HFFc6 (cell line): ENCODE results near the gene LRRC14B. TPM values are rescaled to one million over a fixed set of nuclear protein-coding genes. Genes with fewer than 3 reads are reported as not detected.

Experiments
- DNase-seq: peaks from one replicate; pipeline ENCODE4 v3.0.0-alpha.2; 2018
- H3K27ac Mint-ChIP-seq: 2 replicates; pipeline ENCODE4 v1.8.0; 2020; ENCODE audit warnings: mild to moderate bottlenecking, mixed read lengths
- H3K27me3 Mint-ChIP-seq: 2 replicates; pipeline ENCODE4 v1.8.0; 2021; ENCODE audit warnings: mild to moderate bottlenecking, moderate library complexity, mixed read lengths; ENCODE audit not compliant: insufficient read depth
- H3K36me3 Mint-ChIP-seq: 2 replicates; pipeline ENCODE4 v1.8.0; 2021; ENCODE audit warnings: low read depth, mixed read lengths
- H3K4me1 Mint-ChIP-seq: 2 replicates; pipeline ENCODE4 v1.8.0; 2020; ENCODE audit warnings: low read depth, mixed read lengths
- H3K4me3 Mint-ChIP-seq: 2 replicates; pipeline ENCODE4 v1.8.0; 2020; ENCODE audit warnings: mild to moderate bottlenecking, moderate library complexity, mixed read lengths
- H3K9me3 Mint-ChIP-seq: 2 replicates; pipeline ENCODE4 v1.8.0; 2020; ENCODE audit warnings: mild to moderate bottlenecking, mixed read lengths
- long read RNA-seq: library from polyadenylated mRNA; unstranded; transcript quantifications from one replicate; pipeline ENCODE4 v2.0.0, GENCODE V29; 2019
- total RNA-seq, 6 experiments: library from RNA; stranded (reverse); fragmentation: NEBNext Ultra II Directional; extraction: Animal tissue kit (Norgen Biotek cat#: 25700); gene quantifications; 2 replicates in 1 of 6; 3 replicates in 5 of 6; pipeline ENCODE4 v1.2.3, GENCODE V29; 2021
- TF ChIP-seq, protein P1 (sequence below): fragments of 200-600 bp; sonication (generic); IDR thresholded peaks from 2 replicates; pipeline ENCODE4 v1.5.0; 2021; ENCODE audit warnings: antibody characterized with exemption, mild to moderate bottlenecking

The LRRC14B gene
- total RNA-seq = not detected
- long read RNA-seq = 0 reads

DNA sequence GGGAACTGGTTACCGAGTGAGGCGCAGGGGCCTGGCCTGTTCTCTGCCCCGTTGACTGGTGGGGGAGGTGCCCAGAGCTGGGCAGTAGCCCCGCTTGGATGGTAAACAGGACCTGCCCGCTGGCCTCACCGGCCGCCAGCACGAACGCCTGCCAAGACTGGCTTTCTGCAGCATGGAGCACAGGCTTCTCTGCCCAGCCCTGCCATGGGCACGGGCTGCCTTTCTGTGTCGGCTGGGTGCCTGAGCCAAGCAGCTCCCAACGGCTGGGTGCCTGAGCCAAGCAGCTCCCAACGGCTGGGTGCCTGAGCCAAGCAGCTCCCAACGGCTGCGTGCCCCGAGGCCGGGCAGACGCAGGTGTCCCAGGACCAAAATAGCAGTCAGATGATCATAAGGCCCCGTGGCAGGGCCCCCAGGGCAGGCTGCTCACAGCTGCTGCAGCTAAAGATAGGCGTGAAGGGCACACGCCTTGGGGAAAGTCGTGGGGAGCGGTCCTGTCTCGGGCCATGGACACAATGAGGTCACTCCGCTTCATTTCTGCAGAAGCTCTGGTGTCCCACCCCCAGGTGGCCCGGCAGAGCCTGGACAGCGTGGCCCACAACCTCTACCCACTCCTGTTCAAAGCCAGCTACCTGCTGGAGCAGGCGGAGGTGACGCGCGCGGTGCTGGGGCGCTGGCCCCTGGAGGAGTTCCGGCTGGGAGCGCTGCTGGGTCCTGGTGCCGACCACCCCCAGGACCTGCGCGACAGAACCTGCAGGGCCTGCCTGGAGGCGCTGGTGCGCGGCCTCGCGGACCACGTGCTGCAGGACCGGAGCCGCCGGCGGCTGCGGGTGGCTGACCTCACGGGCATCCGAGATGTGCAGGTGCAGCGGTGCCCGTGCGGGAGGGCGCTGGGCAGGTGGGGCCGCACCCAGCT is at the start of gene LRRC14B:
LRRC14B (plus strand) TSS at position 460 of the 913 bp plus-strand sequence; CDS start at position 504, 44 bp downstream.
- H3K9me3 Mint-ChIP-seq = no peaks in the 10 kb centered on the region
- peaks cover 8% of the 10 kb centered on the region; the same call in 1 of the 2 replicates for H3K4me1 Mint-ChIP-seq
- TF ChIP-seq, protein P1, sequence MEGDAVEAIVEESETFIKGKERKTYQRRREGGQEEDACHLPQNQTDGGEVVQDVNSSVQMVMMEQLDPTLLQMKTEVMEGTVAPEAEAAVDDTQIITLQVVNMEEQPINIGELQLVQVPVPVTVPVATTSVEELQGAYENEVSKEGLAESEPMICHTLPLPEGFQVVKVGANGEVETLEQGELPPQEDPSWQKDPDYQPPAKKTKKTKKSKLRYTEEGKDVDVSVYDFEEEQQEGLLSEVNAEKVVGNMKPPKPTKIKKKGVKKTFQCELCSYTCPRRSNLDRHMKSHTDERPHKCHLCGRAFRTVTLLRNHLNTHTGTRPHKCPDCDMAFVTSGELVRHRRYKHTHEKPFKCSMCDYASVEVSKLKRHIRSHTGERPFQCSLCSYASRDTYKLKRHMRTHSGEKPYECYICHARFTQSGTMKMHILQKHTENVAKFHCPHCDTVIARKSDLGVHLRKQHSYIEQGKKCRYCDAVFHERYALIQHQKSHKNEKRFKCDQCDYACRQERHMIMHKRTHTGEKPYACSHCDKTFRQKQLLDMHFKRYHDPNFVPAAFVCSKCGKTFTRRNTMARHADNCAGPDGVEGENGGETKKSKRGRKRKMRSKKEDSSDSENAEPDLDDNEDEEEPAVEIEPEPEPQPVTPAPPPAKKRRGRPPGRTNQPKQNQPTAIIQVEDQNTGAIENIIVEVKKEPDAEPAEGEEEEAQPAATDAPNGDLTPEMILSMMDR = no peak
- no peak within 1 kb of the TSS for H3K27ac Mint-ChIP-seq
- H3K27me3 Mint-ChIP-seq = peaks cover 11% of the 10 kb centered on the region
- no peak for DNase-seq
- H3K4me3 Mint-ChIP-seq = no peak within 1 kb of the TSS
- no peaks in the 10 kb centered on the region for H3K36me3 Mint-ChIP-seq

GRCh38 chr5:141761-142160 is 49.5 kb upstream of the LRRC14B start:
- peaks cover 9% of the 10 kb centered on the region for H3K9me3 Mint-ChIP-seq
- TF ChIP-seq, protein P1 = no peak
- H3K36me3 Mint-ChIP-seq = peaks cover 1% of the 10 kb centered on the region
- H3K4me1 Mint-ChIP-seq = no peaks in the 10 kb centered on the region
- H3K27ac Mint-ChIP-seq = no peak overlapping the region
- peaks cover 23% of the 10 kb centered on the region for H3K27me3 Mint-ChIP-seq
- no peak overlapping the region for H3K4me3 Mint-ChIP-seq
- DNase-seq = no peak

GRCh38 chr5:142246-142810 is 49.0 kb upstream of the LRRC14B start:
- Mint-ChIP-seq H3K27ac (no peak overlapping the region), H3K27me3 (peaks cover 28% of the 10 kb centered on the region), H3K4me3 (no peak overlapping the region), H3K36me3 (peaks cover 7% of the 10 kb centered on the region), H3K4me1 (no peaks in the 10 kb centered on the region), H3K9me3 (peaks cover 15% of the 10 kb centered on the region)
- no peak for DNase-seq
- TF ChIP-seq, protein P1 = no peak

GRCh38 chr5:143041-143440 is 48.3 kb upstream of the LRRC14B start:
- Mint-ChIP-seq H3K27ac (no peak overlapping the region), H3K9me3 (peaks cover 22% of the 10 kb centered on the region)
- TF ChIP-seq, protein P1 = no peak

DNA sequence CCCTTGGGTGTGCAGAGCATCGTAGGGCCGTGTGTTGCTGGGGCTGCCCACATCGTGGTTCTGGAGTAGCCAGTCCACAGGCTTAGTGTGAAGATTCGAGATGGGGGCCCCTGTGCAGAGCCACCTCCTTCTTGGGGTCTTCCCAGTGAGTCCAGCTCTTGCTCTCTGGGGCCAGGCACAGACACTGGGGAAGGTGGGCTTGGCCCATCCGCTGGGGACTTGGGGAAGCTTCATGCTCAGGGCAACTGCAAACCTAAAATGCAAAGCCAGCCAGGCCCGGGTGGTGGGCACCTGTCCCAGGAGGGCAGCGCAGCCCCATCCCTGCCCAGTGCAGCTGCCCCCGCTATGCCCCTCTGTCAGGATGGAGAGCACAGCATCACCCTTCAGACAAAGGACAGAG is 46.4 kb upstream of the LRRC14B start:
- Mint-ChIP-seq H3K27me3 (peaks cover 29% of the 10 kb centered on the region), H3K4me1 (peaks cover 9% of the 10 kb centered on the region), H3K4me3 (no peak overlapping the region), H3K9me3 (peaks cover 37% of the 10 kb centered on the region), H3K36me3 (peaks cover 21% of the 10 kb centered on the region), H3K27ac (no peak overlapping the region)
- no peak for DNase-seq
- TF ChIP-seq, protein P1 = no peak

More at GRCh38 chr5:143041-143440, 48.3 kb upstream of the LRRC14B start:
- H3K27me3 Mint-ChIP-seq = peaks cover 29% of the 10 kb centered on the region
- H3K4me3 Mint-ChIP-seq = no peak overlapping the region
- no peaks in the 10 kb centered on the region for H3K4me1 Mint-ChIP-seq
- peaks cover 14% of the 10 kb centered on the region for H3K36me3 Mint-ChIP-seq
- no peak for DNase-seq
